ENCODE data around the gene DLG5.

GRCh38 chr10:77793831-77794230 is 132.7 kb downstream of the DLG5 start:
- TF ChIP-seq CTCF (conservative IDR thresholded peaks at IDR 0.05; ENCODE audit: low read length) (no peak), EZH2phosphoT487 (IDR thresholded peaks at IDR 0.05; ENCODE audit: borderline replicate concordance) (no peak)

All from Loucy (cell line).